HepG2 (cell line): ENCODE data around the gene SLC24A2. TPM values are rescaled to one million over a fixed set of nuclear protein-coding genes. Genes with fewer than 3 reads are reported as not detected.

ENCODE experiments used
- ATAC-seq: fragments of 200-7000 bp; cut with Tn5 transposase; 3 replicates; pipeline ENCODE4 v1.9.1; 2020; ENCODE audit warnings: mild to moderate bottlenecking, moderate library complexity
- BruUV-seq: library from RNA; stranded (reverse); fragments of 400-500 nt; replicated peaks from 2 replicates; lab custom pipeline; 2021; lab: Mats Ljungman, UMichigan
- CTCF ChIA-PET: fragments of 300-600 bp; formaldehyde crosslinking; extraction: SDS; loops from one replicate; lab custom pipeline; 2021; ENCODE audit warnings: low total read pairs, inconsistent platforms, low intra/inter-chr PET ratio; lab: Yijun Ruan, JAX
- POLR2A ChIA-PET: fragments of 350-600 bp; sonication (Branson Sonifier 250); formaldehyde crosslinking; loops from one replicate; lab custom pipeline; 2020; ENCODE audit warnings: antibody characterized with exemption, inconsistent platforms; lab: Yijun Ruan, JAX
- DNase-seq: peaks from one replicate; pipeline ENCODE4 v3.0.0-alpha.2; 2015; ENCODE audit warnings: low spot score
- FAIRE-seq: peaks from 3 replicates; lab custom pipeline; 2011; peaks lifted over from hg19 to GRCh38; lab: Jason Lieb, UNC
- H2AFZ ChIP-seq: one replicate; pipeline ENCODE4 v1.6.1; 2011; ENCODE audit warnings: low read length, inconsistent platforms
- H3K27ac ChIP-seq: fragments of 300-600 bp; 3 replicates; pipeline ENCODE4 v1.8.0; 2011; ENCODE audit warnings: mixed run types, mild to moderate bottlenecking, mixed read lengths, low read length, inconsistent platforms; ENCODE audit not compliant: insufficient read depth; ENCODE audit errors: extremely low read length
- H3K27me3 ChIP-seq, 2 experiments: fragments of 200-600 bp in 1 of 2; 2 replicates in 1 of 2; 3 replicates in 1 of 2; pipeline versions ENCODE4 v1.6.0 to v1.8.0; 2011; ENCODE audit warnings: low read length in 2 of 2, mild to moderate bottlenecking in 2 of 2, moderate library complexity in 2 of 2, inconsistent platforms in 1 of 2; ENCODE audit not compliant: insufficient read depth in 2 of 2, control insufficient read depth in 1 of 2
- H3K36me3 ChIP-seq, 2 experiments: fragments of 200-600 bp in 1 of 2; replicated peaks in 1 of 2; 2 replicates in 1 of 2; 3 replicates in 1 of 2; pipeline versions ENCODE4 v1.5.1 to v1.8.0; 2011; ENCODE audit warnings: low read length in 2 of 2, inconsistent platforms in 1 of 2; ENCODE audit not compliant: insufficient read depth in 2 of 2, control insufficient read depth in 1 of 2
- H3K4me1 ChIP-seq: 2 replicates; pipeline ENCODE4 v1.5.1; 2012; ENCODE audit warnings: low read length, inconsistent platforms; ENCODE audit not compliant: insufficient read depth
- H3K4me2 ChIP-seq: 2 replicates; pipeline ENCODE4 v1.6.0; 2011; ENCODE audit warnings: low read depth, low read length, inconsistent platforms
- H3K4me3 ChIP-seq, 3 experiments: fragments of 200-600 bp in 1 of 3; sonication (generic), shearing (Covaris generic) in 1 of 3; replicated peaks in 1 of 3; 2 replicates each; pipeline ENCODE4 v1.5.1; 2011 to 2016; ENCODE audit warnings: low read length in 3 of 3, inconsistent platforms in 2 of 3, low read depth in 2 of 3, mild to moderate bottlenecking in 2 of 3, control low read depth in 1 of 3, mixed read lengths in 1 of 3; ENCODE audit not compliant: insufficient read depth in 1 of 3
- H3K79me2 ChIP-seq: one replicate; pipeline ENCODE4 v1.6.1; 2011; ENCODE audit warnings: low read length, inconsistent platforms; ENCODE audit not compliant: insufficient read depth
- H3K9ac ChIP-seq: 2 replicates; pipeline ENCODE4 v1.6.0; 2011; ENCODE audit warnings: mild to moderate bottlenecking, low read depth, low read length, inconsistent platforms; ENCODE audit not compliant: insufficient read depth
- H3K9me3 ChIP-seq: 2 replicates; pipeline ENCODE4 v1.5.1; 2012; ENCODE audit warnings: mild to moderate bottlenecking, low read length
- H4K20me1 ChIP-seq: 2 replicates; pipeline ENCODE4 v1.6.0; 2011; ENCODE audit warnings: inconsistent platforms, mild to moderate bottlenecking, low read length, moderate library complexity; ENCODE audit not compliant: insufficient read depth
- ATF3 ChIP-seq: sonication (generic); formaldehyde crosslinking; IDR thresholded peaks from 2 replicates; pipeline ENCODE4 v1.4.0; 2020; ENCODE audit warnings: missing genetic modification reagents
- CBX1 ChIP-seq: IDR thresholded peaks from one replicate; pipeline ENCODE4 v1.6.1; 2016; ENCODE audit warnings: antibody characterized with exemption, low read depth
- KDM5B ChIP-seq: sonication (generic); formaldehyde crosslinking; IDR thresholded peaks from 2 replicates; pipeline ENCODE4 v1.4.0; 2020; ENCODE audit warnings: missing genetic modification reagents, mild to moderate bottlenecking, borderline replicate concordance
- NR3C1 ChIP-seq: sonication (generic); formaldehyde crosslinking; IDR thresholded peaks from 2 replicates; pipeline ENCODE4 v1.4.0; 2020; ENCODE audit warnings: missing genetic modification reagents
- POLR2G ChIP-seq: fragments of 200-400 bp; formaldehyde crosslinking; IDR thresholded peaks from 2 replicates; pipeline ENCODE4 v1.6.1; 2018; ENCODE audit warnings: mild to moderate bottlenecking, low read depth, low read length, moderate library complexity
- RFXAP ChIP-seq: sonication (generic); formaldehyde crosslinking; IDR thresholded peaks from 2 replicates; pipeline ENCODE4 v1.4.0; 2020; ENCODE audit warnings: missing genetic modification reagents, borderline replicate concordance
- ZNF484 ChIP-seq: sonication (generic); formaldehyde crosslinking; IDR thresholded peaks from 2 replicates; pipeline ENCODE4 v1.5.1; 2020; ENCODE audit warnings: mild to moderate bottlenecking, low read depth, missing genetic modification reagents, borderline replicate concordance
- ZSCAN9 ChIP-seq: IDR thresholded peaks from 2 replicates; pipeline ENCODE4 v1.6.1; 2016; ENCODE audit warnings: borderline replicate concordance
- WGBS: methylation state at CpG from one replicate; pipeline ENCODE4 v1.1.6; 2017; ENCODE audit warnings: low lambda C conversion rate; 5-methylcytosine and 5-hydroxymethylcytosine counted together
- in situ Hi-C: cut with HindIII; loops from 2 replicates; pipeline ENCODE4 v1.10.0; 2017; ENCODE audit warnings: low pct_unique_long_range_greater_than_20kb; ENCODE audit not compliant: extremely low pct_ligation_motif_present
- intact Hi-C: fragments of 100-400 bp; cut with micrococcal nuclease; formaldehyde crosslinking; loops from one replicate; pipeline ENCODE4 v1.10.0; 2022; ENCODE audit not compliant: unreplicated experiment
- polyA plus RNA-seq, 8 experiments: library from polyadenylated mRNA; depleted of rRNA in 3 of 8; stranded (reverse) in 7 of 8; unstranded in 1 of 8; fragments of >200 nt; fragmentation: Illumina TruSeq in 4 of 8; extraction: Trizol in 4 of 8; gene quantifications; 2 replicates each; pipeline versions ENCODE4 v1.2.1 to v1.2.3, GENCODE V29; 2011 to 2016; ENCODE audit warnings: low read depth in 4 of 8, missing spikeins in 1 of 8, mixed read lengths in 1 of 8; ENCODE audit not compliant: insufficient read depth in 1 of 8
- total RNA-seq, 5 experiments: library from RNA; depleted of rRNA; stranded (reverse); fragments of >200 nt; fragmentation: Illumina TruSeq; extraction: Trizol; gene quantifications; 2 replicates each; pipeline ENCODE4 v1.2.3, GENCODE V29; 2016; ENCODE audit warnings: low read depth in 1 of 5
- TF ChIP-seq, protein P1 (sequence below): sonication (generic); formaldehyde crosslinking; IDR thresholded peaks from 2 replicates; pipeline ENCODE4 v1.8.0; 2022; ENCODE audit warnings: mild to moderate bottlenecking, missing genetic modification reagents

SLC24A2 gene
- total and polyA plus RNA-seq, 2 of the 13 experiments (the other 11 are each of a cell fraction or from before 2014, with no cell fraction given), result under 0.01 TPM; not detected in 1

DNA sequence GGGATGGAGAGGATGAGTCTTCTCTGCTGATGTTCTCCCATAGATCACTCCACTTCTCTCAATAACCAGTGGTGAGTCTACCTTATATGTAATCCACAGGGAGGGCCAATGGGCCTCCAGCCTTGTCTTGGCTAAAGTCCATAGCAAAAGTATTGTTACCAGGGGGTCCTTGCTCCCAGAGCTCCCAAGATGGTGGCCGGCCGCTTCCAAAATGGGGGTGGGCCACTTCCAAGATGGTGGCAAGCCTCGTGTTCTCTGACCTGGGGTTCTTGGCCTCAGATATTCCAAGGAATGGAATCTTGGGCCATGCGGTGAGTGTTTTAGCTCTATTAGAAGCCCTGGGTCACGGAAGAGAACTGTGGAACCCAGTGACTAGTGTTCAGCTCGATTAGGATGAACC, 12.0 kb upstream of the SLC24A2 start:
- intact Hi-C loops (no loop called here), in situ Hi-C loops (no loop called here)
- no TSS peak for BruUV-seq
- H2AFZ ChIP-seq, result no peak overlapping the region
- no peak overlapping the region for H3K9ac ChIP-seq
- no peaks in the 10 kb centered on the region for H3K9me3 ChIP-seq
- ChIA-PET POLR2A (no interaction called here), CTCF (no interaction called here)
- ATAC-seq (no peak), DNase-seq (no peak), FAIRE-seq (no peak)
- H3K27me3 ChIP-seq, result no peaks in the 10 kb centered on the region
- no peaks in the 10 kb centered on the region for H4K20me1 ChIP-seq
- H3K79me2 ChIP-seq, result no peaks in the 10 kb centered on the region
- H3K4me3 ChIP-seq, result no peak overlapping the region
- H3K4me1 ChIP-seq, result no peaks in the 10 kb centered on the region
- WGBS, result 31% methylated on average over 4 of the region's 6 CpGs
- no peak overlapping the region for H3K27ac ChIP-seq
- TF ChIP-seq CBX1, result no peak
- H3K36me3 ChIP-seq, result no peaks in the 10 kb centered on the region
- no peak overlapping the region for H3K4me2 ChIP-seq

DNA sequence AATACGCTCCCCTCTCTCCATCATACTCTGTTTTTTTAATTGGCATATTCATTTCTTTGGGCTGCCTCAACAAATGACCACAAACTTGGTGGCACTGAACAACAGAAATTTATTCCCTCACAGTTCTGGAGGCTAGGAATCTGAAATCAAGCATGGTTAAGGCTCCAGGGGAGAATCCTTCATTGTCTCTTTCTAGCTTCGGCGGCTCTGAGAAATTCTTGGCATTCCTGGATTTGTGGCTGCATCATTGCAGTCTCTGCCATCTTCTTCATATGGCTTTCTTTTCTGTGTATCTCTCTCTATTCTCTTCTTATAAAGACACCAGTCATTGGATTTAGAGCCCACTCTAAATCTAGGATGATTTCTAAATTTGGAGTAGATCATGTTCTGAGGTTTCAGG, 10.9 kb upstream of the SLC24A2 start:
- Histone ChIP-seq H4K20me1 (no peaks in the 10 kb centered on the region), H3K4me2 (no peak overlapping the region), H3K36me3 (no peaks in the 10 kb centered on the region), H3K9ac (no peak overlapping the region), H3K27ac (no peak overlapping the region), H3K9me3 (no peaks in the 10 kb centered on the region), H3K4me3 (no peak overlapping the region), H3K27me3 (no peaks in the 10 kb centered on the region), H3K4me1 (no peaks in the 10 kb centered on the region), H3K79me2 (no peaks in the 10 kb centered on the region), H2AFZ (no peak overlapping the region)
- FAIRE-seq, result no peak
- intact Hi-C loops, result no loop called here
- no TSS peak for BruUV-seq
- no peak for TF ChIP-seq ZSCAN9 (CRISPR knock-in tag)
- TF ChIP-seq RFXAP, result no peak
- TF ChIP-seq POLR2G, result no peak
- TF ChIP-seq, protein P1, sequence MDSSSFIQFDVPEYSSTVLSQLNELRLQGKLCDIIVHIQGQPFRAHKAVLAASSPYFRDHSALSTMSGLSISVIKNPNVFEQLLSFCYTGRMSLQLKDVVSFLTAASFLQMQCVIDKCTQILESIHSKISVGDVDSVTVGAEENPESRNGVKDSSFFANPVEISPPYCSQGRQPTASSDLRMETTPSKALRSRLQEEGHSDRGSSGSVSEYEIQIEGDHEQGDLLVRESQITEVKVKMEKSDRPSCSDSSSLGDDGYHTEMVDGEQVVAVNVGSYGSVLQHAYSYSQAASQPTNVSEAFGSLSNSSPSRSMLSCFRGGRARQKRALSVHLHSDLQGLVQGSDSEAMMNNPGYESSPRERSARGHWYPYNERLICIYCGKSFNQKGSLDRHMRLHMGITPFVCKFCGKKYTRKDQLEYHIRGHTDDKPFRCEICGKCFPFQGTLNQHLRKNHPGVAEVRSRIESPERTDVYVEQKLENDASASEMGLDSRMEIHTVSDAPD (CRISPR knock-in tag), result no peak
- no peak for TF ChIP-seq ZNF484
- no peak for TF ChIP-seq KDM5B (CRISPR knock-in tag)
- TF ChIP-seq ATF3, result no peak
- TF ChIP-seq NR3C1 (CRISPR knock-in tag), result no peak
- ChIA-PET CTCF (no interaction called here), POLR2A (no interaction called here)
- DNase-seq, result no peak
- no peak for ATAC-seq
- 0% methylated on average over 3 of the region's 3 CpGs for WGBS
- in situ Hi-C loops, result no loop called here
